Liver (tissue), 3 donors: Measurements from ENCODE around the gene PEX14.
"Not testable (repeated sequence)": the region's sequence is repeated elsewhere in the genome, so short reads cannot be mapped to it uniquely, and the experiment has no call there.

Experiments used
- GABPA ChIP-seq, 2 donors: IDR thresholded peaks in 1 of 2; conservative IDR thresholded peaks in 1 of 2; 2 replicates each; pipeline ENCODE4 v1.6.1; 2016; ENCODE audit warnings: antibody characterized with exemption in 2 of 2, mild to moderate bottlenecking in 1 of 2, moderate library complexity in 1 of 2
- REST ChIP-seq: IDR thresholded peaks from 2 replicates; pipeline ENCODE4 v1.6.1; 2016; ENCODE audit warnings: antibody characterized with exemption, mild to moderate bottlenecking
- TAF1 ChIP-seq: conservative IDR thresholded peaks from 2 replicates; pipeline ENCODE4 v1.6.1; 2016; ENCODE audit warnings: antibody characterized with exemption, mild to moderate bottlenecking
- YY1 ChIP-seq: IDR thresholded peaks from 2 replicates; pipeline ENCODE4 v1.6.1; 2016; ENCODE audit warnings: antibody characterized with exemption, mild to moderate bottlenecking
- TF ChIP-seq, protein P1 (sequence below): fragments of 150-350 bp; IDR thresholded peaks from 2 replicates; pipeline ENCODE4 v1.5.1; 2017; ENCODE audit warnings: improper control_type of control experiment, low read depth, low read length; ENCODE audit not compliant: missing input control
- TF ChIP-seq, protein P2 (sequence below): IDR thresholded peaks from 2 replicates; pipeline ENCODE4 v1.6.1; 2016; ENCODE audit warnings: antibody characterized with exemption
- donor health status: healthy.
- donor health status: healthy.

- TF ChIP-seq, protein P1, sequence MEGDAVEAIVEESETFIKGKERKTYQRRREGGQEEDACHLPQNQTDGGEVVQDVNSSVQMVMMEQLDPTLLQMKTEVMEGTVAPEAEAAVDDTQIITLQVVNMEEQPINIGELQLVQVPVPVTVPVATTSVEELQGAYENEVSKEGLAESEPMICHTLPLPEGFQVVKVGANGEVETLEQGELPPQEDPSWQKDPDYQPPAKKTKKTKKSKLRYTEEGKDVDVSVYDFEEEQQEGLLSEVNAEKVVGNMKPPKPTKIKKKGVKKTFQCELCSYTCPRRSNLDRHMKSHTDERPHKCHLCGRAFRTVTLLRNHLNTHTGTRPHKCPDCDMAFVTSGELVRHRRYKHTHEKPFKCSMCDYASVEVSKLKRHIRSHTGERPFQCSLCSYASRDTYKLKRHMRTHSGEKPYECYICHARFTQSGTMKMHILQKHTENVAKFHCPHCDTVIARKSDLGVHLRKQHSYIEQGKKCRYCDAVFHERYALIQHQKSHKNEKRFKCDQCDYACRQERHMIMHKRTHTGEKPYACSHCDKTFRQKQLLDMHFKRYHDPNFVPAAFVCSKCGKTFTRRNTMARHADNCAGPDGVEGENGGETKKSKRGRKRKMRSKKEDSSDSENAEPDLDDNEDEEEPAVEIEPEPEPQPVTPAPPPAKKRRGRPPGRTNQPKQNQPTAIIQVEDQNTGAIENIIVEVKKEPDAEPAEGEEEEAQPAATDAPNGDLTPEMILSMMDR = not testable (repeated sequence)
- not testable (repeated sequence) for TF ChIP-seq YY1; GABPA (IDR thresholded peaks at IDR 0.05 in 1 of 2, conservative IDR thresholded peaks at IDR 0.05 in 1 of 2); REST; TAF1
- TF ChIP-seq, protein P2, sequence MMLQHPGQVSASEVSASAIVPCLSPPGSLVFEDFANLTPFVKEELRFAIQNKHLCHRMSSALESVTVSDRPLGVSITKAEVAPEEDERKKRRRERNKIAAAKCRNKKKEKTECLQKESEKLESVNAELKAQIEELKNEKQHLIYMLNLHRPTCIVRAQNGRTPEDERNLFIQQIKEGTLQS = not testable (repeated sequence)
These were observed 17.3 kb upstream of the PEX14 start for GRCh38 chr1:10457462-10457861.
